ENCODE results near the gene NKAIN2. TPM values are rescaled to one million over a fixed set of nuclear protein-coding genes. Genes with fewer than 3 reads are reported as not detected.

NKAIN2 gene
- polyA plus RNA-seq, 1 of the 3 experiments (the other 2 are of a cell fraction): not detected

DNA sequence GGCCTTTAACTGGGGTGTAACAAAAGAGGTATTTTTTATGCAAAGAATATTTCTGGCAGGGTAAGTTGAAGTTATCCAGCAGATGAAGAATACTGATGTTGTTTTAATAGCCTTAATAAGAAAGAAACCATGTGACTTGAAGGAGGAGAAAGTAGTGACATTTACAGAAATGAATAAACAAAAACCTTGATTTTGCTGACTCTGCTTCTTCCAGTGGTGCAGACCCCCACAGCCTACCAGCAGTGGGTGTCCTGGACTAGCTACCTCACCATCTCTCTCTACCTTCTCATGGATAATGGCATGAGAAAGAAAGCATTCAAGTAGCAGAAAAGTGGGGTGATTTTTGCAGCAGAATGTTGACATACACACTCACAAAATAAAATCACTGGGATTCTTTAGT lies 996.0 kb downstream of the NKAIN2 start:
- H3K9me2 ChIP-seq: no peaks in the 10 kb centered on the region
- no peak overlapping the region for H3K27ac ChIP-seq (ENCODE audit: low read depth in 2 of 2, low read length in 1 of 2)
- H3K4me2 ChIP-seq: peak overlapping the region; percentile 27; the same call in 1 of the 2 replicates
- H2AFZ ChIP-seq (ENCODE audit: low read depth): no peak overlapping the region
- no peak for DNase-seq
- H4K20me1 ChIP-seq (ENCODE audit: insufficient read depth): no peaks in the 10 kb centered on the region
- H3K4me3 ChIP-seq (ENCODE audit: low read depth in 2 of 2, low read length in 1 of 2): no peak overlapping the region
- TF ChIP-seq TCF12 (IDR thresholded peaks at IDR 0.05) (no peak), SMC3 (IDR thresholded peaks at IDR 0.05; ENCODE audit: low read depth, low read length) (no peak), GATA2 (CRISPR knock-in tag; IDR thresholded peaks at IDR 0.05) (no peak), NRF1 (IDR thresholded peaks at IDR 0.05; ENCODE audit: low read depth, low read length) (no peak), JUND (IDR thresholded peaks at IDR 0.05) (no peak), POLR2AphosphoS5 (IDR thresholded peaks at IDR 0.05; ENCODE audit: low read depth, low read length) (no peak), FOXM1 (IDR thresholded peaks at IDR 0.05; ENCODE audit: low read depth) (no peak)
- H3K36me3 ChIP-seq (replicated peaks in 1 of 2; ENCODE audit: control insufficient read depth in 1 of 2, insufficient read depth in 2 of 2, low read length in 1 of 2): no peaks in the 10 kb centered on the region
- ChIA-PET POLR2A (no interaction called here), CTCF (interaction anchor here (1.0 kb wide), 1 partner anchor 13 kb away, joined by 3 read pairs; no protein-coding TSS in a partner anchor)
- H3K9me3 ChIP-seq: no peaks in the 10 kb centered on the region
- no peak overlapping the region for H3K9ac ChIP-seq
- no peaks in the 10 kb centered on the region for H3K79me2 ChIP-seq (ENCODE audit: insufficient read depth)
- H3F3A ChIP-seq (replicated peaks; ENCODE audit: insufficient read depth): no peaks in the 10 kb centered on the region
- H3K4me1 ChIP-seq (ENCODE audit: control insufficient read depth in 1 of 2, insufficient read depth in 2 of 2, low read depth in 1 of 2, low read length in 1 of 2): no peaks in the 10 kb centered on the region; a peak in 1 of 4 replicates
- H3K27me3 ChIP-seq (ENCODE audit: insufficient read depth): no peaks in the 10 kb centered on the region; the same call in 1 of the 2 replicates

DNA sequence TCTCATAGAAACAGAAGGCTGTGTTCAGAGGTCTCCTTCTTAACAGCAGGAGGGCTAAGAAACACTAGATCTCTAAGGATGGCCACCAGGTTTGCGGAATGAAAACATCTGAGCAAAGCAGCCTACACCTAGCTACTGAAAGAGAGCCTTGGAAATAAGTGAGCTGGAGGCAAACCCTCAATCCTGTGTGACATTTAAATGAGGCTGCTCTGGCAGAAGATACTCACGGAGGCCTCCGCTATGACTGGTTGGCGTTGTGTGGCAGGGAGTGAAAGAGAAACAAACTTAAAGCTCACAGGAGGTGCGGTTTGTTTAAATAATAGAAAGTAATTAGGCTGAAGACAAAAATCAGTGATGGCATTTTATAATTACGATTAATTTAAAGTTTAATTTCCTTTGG lies 996.6 kb downstream of the NKAIN2 start:
- H3K9ac ChIP-seq: no peak overlapping the region
- no peak for DNase-seq
- H3K4me3 ChIP-seq (ENCODE audit: low read depth in 2 of 2, low read length in 1 of 2): no peak overlapping the region; a peak in 1 of 4 replicates
- H3F3A ChIP-seq (replicated peaks; ENCODE audit: insufficient read depth): no peaks in the 10 kb centered on the region
- no peaks in the 10 kb centered on the region for H3K79me2 ChIP-seq (ENCODE audit: insufficient read depth)
- H2AFZ ChIP-seq (ENCODE audit: low read depth): no peak overlapping the region
- CTCF ChIA-PET: no interaction called here
- H3K9me2 ChIP-seq: no peaks in the 10 kb centered on the region
- no peaks in the 10 kb centered on the region for H3K9me3 ChIP-seq
- H3K27ac ChIP-seq (ENCODE audit: low read depth in 2 of 2, low read length in 1 of 2): no peak overlapping the region
- peak overlapping the region; percentile 27; the same call in 1 of the 2 replicates for H3K4me2 ChIP-seq
- H3K4me1 ChIP-seq (ENCODE audit: control insufficient read depth in 1 of 2, insufficient read depth in 2 of 2, low read depth in 1 of 2, low read length in 1 of 2): no peaks in the 10 kb centered on the region; a peak in 1 of 4 replicates
- POLR2A ChIA-PET: no interaction called here
- H3K36me3 ChIP-seq (replicated peaks in 1 of 2; ENCODE audit: control insufficient read depth in 1 of 2, insufficient read depth in 2 of 2, low read length in 1 of 2): no peaks in the 10 kb centered on the region
- WGBS (ENCODE audit: low lambda C conversion rate): 9% methylated on average over 6 of the region's 6 CpGs
- TF ChIP-seq MAX (IDR thresholded peaks at IDR 0.05; ENCODE audit: low read depth) (no peak), EZH2phosphoT487 (IDR thresholded peaks at IDR 0.05; ENCODE audit: borderline replicate concordance, low read depth) (no peak), CHD2 (IDR thresholded peaks at IDR 0.05; ENCODE audit: low read length, partially characterized antibody) (no peak), NRF1 (IDR thresholded peaks at IDR 0.05; ENCODE audit: low read depth, low read length) (no peak), JUND (IDR thresholded peaks at IDR 0.05) (no peak), FOSL2 (IDR thresholded peaks at IDR 0.05; ENCODE audit: borderline replicate concordance, low read depth) (no peak), RFX5 (IDR thresholded peaks at IDR 0.05; ENCODE audit: low read length) (no peak), NFIC (IDR thresholded peaks at IDR 0.05; ENCODE audit: borderline replicate concordance) (no peak), RCOR1 (IDR thresholded peaks at IDR 0.05; ENCODE audit: low read length) (no peak)
- no peaks in the 10 kb centered on the region for H4K20me1 ChIP-seq (ENCODE audit: insufficient read depth)
- no peaks in the 10 kb centered on the region; the same call in 1 of the 2 replicates for H3K27me3 ChIP-seq (ENCODE audit: insufficient read depth)

GRCh38 chr6:124812067-124812466 lies 1008.4 kb downstream of the NKAIN2 start:
- Histone ChIP-seq H3K9me3 (no peaks in the 10 kb centered on the region), H3K36me3 (replicated peaks in 1 of 2; ENCODE audit: control insufficient read depth in 1 of 2, insufficient read depth in 2 of 2, low read length in 1 of 2) (no peaks in the 10 kb centered on the region), H3K27me3 (ENCODE audit: insufficient read depth) (no peaks in the 10 kb centered on the region), H3F3A (replicated peaks; ENCODE audit: insufficient read depth) (no peaks in the 10 kb centered on the region), H3K9ac (no peak overlapping the region), H3K27ac (ENCODE audit: low read depth in 2 of 2, low read length in 1 of 2) (no peak overlapping the region), H4K20me1 (ENCODE audit: insufficient read depth) (no peaks in the 10 kb centered on the region), H3K4me1 (ENCODE audit: control insufficient read depth in 1 of 2, insufficient read depth in 2 of 2, low read depth in 1 of 2, low read length in 1 of 2) (no peaks in the 10 kb centered on the region), H3K4me3 (ENCODE audit: low read depth in 2 of 2, low read length in 1 of 2) (no peak overlapping the region), H3K4me2 (no peak overlapping the region), H2AFZ (ENCODE audit: low read depth) (no peak overlapping the region), H3K9me2 (no peaks in the 10 kb centered on the region), H3K79me2 (ENCODE audit: insufficient read depth) (no peaks in the 10 kb centered on the region)
- no peak for DNase-seq
- WGBS (ENCODE audit: low lambda C conversion rate): 6% methylated on average over 2 of the region's 2 CpGs
- ChIA-PET POLR2A (no interaction called here), CTCF (no interaction called here)
- TF ChIP-seq EZH2phosphoT487 (IDR thresholded peaks at IDR 0.05; ENCODE audit: borderline replicate concordance, low read depth) (no peak), SMC3 (IDR thresholded peaks at IDR 0.05; ENCODE audit: low read depth, low read length) (no peak), NRF1 (IDR thresholded peaks at IDR 0.05; ENCODE audit: low read depth, low read length) (no peak), IRF3 (IDR thresholded peaks at IDR 0.05; ENCODE audit: low read depth, low read length) (no peak), TAF1 (IDR thresholded peaks at IDR 0.05; ENCODE audit: borderline replicate concordance, low read depth, low read length) (no peak), YY1 (IDR thresholded peaks at IDR 0.05; ENCODE audit: low read depth) (no peak), RAD21 (IDR thresholded peaks at IDR 0.05; ENCODE audit: low read length) (no peak), FOXJ3 (CRISPR knock-in tag; IDR thresholded peaks at IDR 0.05) (no peak)
- TF ChIP-seq, protein P1, sequence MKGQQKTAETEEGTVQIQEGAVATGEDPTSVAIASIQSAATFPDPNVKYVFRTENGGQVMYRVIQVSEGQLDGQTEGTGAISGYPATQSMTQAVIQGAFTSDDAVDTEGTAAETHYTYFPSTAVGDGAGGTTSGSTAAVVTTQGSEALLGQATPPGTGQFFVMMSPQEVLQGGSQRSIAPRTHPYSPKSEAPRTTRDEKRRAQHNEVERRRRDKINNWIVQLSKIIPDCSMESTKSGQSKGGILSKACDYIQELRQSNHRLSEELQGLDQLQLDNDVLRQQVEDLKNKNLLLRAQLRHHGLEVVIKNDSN (IDR thresholded peaks at IDR 0.05; ENCODE audit: borderline replicate concordance, low read depth): no peak
- TF ChIP-seq, protein P2, sequence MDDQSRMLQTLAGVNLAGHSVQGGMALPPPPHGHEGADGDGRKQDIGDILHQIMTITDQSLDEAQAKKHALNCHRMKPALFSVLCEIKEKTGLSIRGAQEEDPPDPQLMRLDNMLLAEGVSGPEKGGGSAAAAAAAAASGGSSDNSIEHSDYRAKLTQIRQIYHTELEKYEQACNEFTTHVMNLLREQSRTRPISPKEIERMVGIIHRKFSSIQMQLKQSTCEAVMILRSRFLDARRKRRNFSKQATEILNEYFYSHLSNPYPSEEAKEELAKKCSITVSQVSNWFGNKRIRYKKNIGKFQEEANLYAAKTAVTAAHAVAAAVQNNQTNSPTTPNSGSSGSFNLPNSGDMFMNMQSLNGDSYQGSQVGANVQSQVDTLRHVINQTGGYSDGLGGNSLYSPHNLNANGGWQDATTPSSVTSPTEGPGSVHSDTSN (IDR thresholded peaks at IDR 0.05): no peak

All from SK-N-SH (cell line).